ENCODE measurements around the gene GPR68.
"Not testable (repeated sequence)": the region's sequence is repeated elsewhere in the genome, so short reads cannot be mapped to it uniquely, and the experiment has no call there.

GPR68 gene

GRCh38 chr14:91228112-91229004 is 16.1 kb downstream of the GPR68 start:
- peak; percentile 76 to 88 (median 79) for DNase-seq (ENCODE audit: low read depth in 3 of 3)

GRCh38 chr14:91227183-91227628 is 17.3 kb downstream of the GPR68 start:
- DNase-seq (ENCODE audit: low read depth in 3 of 3): no peak

- DNase-seq (ENCODE audit: low read depth in 3 of 3): not testable (repeated sequence)
Measured at GRCh38 chr14:91226360-91226759, 18.1 kb downstream of the GPR68 start.

GRCh38 chr14:91225025-91225424 is 19.5 kb downstream of the GPR68 start:
- no peak for DNase-seq (ENCODE audit: low read depth in 3 of 3)

GRCh38 chr14:91223028-91223783 is 21.3 kb downstream of the GPR68 start:
- DNase-seq (ENCODE audit: low read depth in 3 of 3): no peak

- no peak for DNase-seq (ENCODE audit: low read depth in 3 of 3)
Measured at GRCh38 chr14:91221270-91221669, 23.2 kb downstream of the GPR68 start.

- DNase-seq (ENCODE audit: low read depth in 3 of 3): no peak
Measured at GRCh38 chr14:91220581-91221000, 23.9 kb downstream of the GPR68 start.

- DNase-seq (ENCODE audit: low read depth in 3 of 3): no peak
Measured at GRCh38 chr14:91219517-91220389, 24.8 kb downstream of the GPR68 start.

- no peak for DNase-seq (ENCODE audit: low read depth in 3 of 3)
Measured at GRCh38 chr14:91218014-91218413, 26.5 kb downstream of the GPR68 start.

GRCh38 chr14:91216731-91217226 is 27.7 kb downstream of the GPR68 start:
- DNase-seq (ENCODE audit: low read depth in 3 of 3): no peak

- DNase-seq (ENCODE audit: low read depth in 3 of 3): no peak
Measured at GRCh38 chr14:91215381-91215780, 29.1 kb downstream of the GPR68 start.

GRCh38 chr14:91214306-91214705 is 30.2 kb downstream of the GPR68 start:
- no peak for DNase-seq (ENCODE audit: low read depth in 3 of 3)

GRCh38 chr14:91211017-91211416 is 33.5 kb downstream of the GPR68 start:
- DNase-seq (ENCODE audit: low read depth in 3 of 3): no peak

GRCh38 chr14:91207008-91207407 is 37.5 kb downstream of the GPR68 start:
- no peak for DNase-seq (ENCODE audit: low read depth in 3 of 3)

GRCh38 chr14:91205459-91205858 is 39.0 kb downstream of the GPR68 start:
- DNase-seq (ENCODE audit: low read depth in 3 of 3): no peak

- no peak for DNase-seq (ENCODE audit: low read depth in 3 of 3)
Measured at GRCh38 chr14:91204657-91205056, 39.8 kb downstream of the GPR68 start.

GRCh38 chr14:91202234-91202974 is 42.1 kb downstream of the GPR68 start:
- DNase-seq (ENCODE audit: low read depth in 3 of 3): peak in 1 of 3 experiments; percentile 6

- DNase-seq (ENCODE audit: low read depth in 3 of 3): not testable (repeated sequence)
Measured at GRCh38 chr14:91200802-91201201, 43.7 kb downstream of the GPR68 start.

GRCh38 chr14:91197631-91198030 is 46.9 kb downstream of the GPR68 start:
- no peak for DNase-seq (ENCODE audit: low read depth in 3 of 3)

GRCh38 chr14:91195881-91196280 is 48.6 kb downstream of the GPR68 start:
- DNase-seq (ENCODE audit: low read depth in 3 of 3): no peak

GRCh38 chr14:91193069-91193468 is 51.4 kb downstream of the GPR68 start:
- no peak for DNase-seq (ENCODE audit: low read depth in 3 of 3)
